Body of pancreas (tissue), 4 donors: ENCODE measurements around the gene OLFML2A. TPM values are rescaled to one million over a fixed set of nuclear protein-coding genes. Genes with fewer than 3 reads are reported as not detected.

Experiments
- ATAC-seq: fragments of 150-250 bp; one replicate; pipeline ENCODE4 v1.9.1; 2016
- DNase-seq, 4 donors: peaks; one replicate each; pipeline ENCODE4 v3.0.0-alpha.2; 2019
- H3K27ac ChIP-seq, 4 donors: fragments of 200-600 bp; sonication (generic); 1 replicate in 3 of 4; 2 replicates in 1 of 4; pipeline versions ENCODE4 v1.5.1 to v1.6.1; 2016 to 2019; ENCODE audit warnings: mild to moderate bottlenecking in 1 of 4, mixed read lengths in 1 of 4, moderate library complexity in 1 of 4
- H3K27me3 ChIP-seq, 2 donors: fragments of 200-600 bp; sonication (generic); one replicate each; pipeline ENCODE4 v1.6.0; 2016; ENCODE audit warnings: mild to moderate bottlenecking in 1 of 2
- H3K36me3 ChIP-seq, 2 donors: fragments of 200-600 bp; sonication (generic); replicated peaks in 1 of 2; 2 replicates each; pipeline ENCODE4 v1.5.1; 2016; ENCODE audit warnings: low read depth in 2 of 2; ENCODE audit not compliant: insufficient read depth in 1 of 2
- H3K4me1 ChIP-seq: fragments of 200-600 bp; sonication (generic); one replicate; pipeline ENCODE4 v1.6.0; 2016
- H3K4me3 ChIP-seq, 2 donors: fragments of 200-600 bp; sonication (generic); 1 replicate in 1 of 2; 2 replicates in 1 of 2; pipeline ENCODE4 v1.5.1; 2016 to 2019
- H3K9me3 ChIP-seq, 3 donors: fragments of 200-600 bp; sonication (generic); 1 replicate in 2 of 3; 2 replicates in 1 of 3; pipeline ENCODE4 v1.5.1; 2016
- CTCF ChIP-seq, 7 experiments: fragments of 450-650 bp in 4 of 7; fragments of 200-600 bp in 3 of 7; sonication (generic) in 3 of 7; IDR thresholded peaks; one replicate each; pipeline ENCODE4 v1.5.1; 2016 to 2019; ENCODE audit warnings: antibody characterized with exemption in 7 of 7
- POLR2A ChIP-seq, 3 donors: fragments of 450-650 bp; IDR thresholded peaks; one replicate each; pipeline ENCODE4 v1.6.1; 2016; ENCODE audit warnings: antibody characterized with exemption in 3 of 3, mild to moderate bottlenecking in 2 of 3
- WGBS, 2 donors: methylation state at CpG; one replicate each; pipeline ENCODE4 v1.1.5; 2017; 5-methylcytosine and 5-hydroxymethylcytosine counted together
- intact Hi-C: fragments of 100-400 bp; cut with DNase I; formaldehyde crosslinking; loops from one replicate; pipeline ENCODE4 v1.15.1; 2023
- total RNA-seq, 2 donors: library from RNA; depleted of rRNA; stranded (reverse); fragments of >200 nt; gene quantifications; one replicate each; pipeline ENCODE4 v1.1.0, GENCODE V29; 2016

Gene OLFML2A
- total RNA-seq, 2 donors from 2014 or later = 4.4 to 5.3 TPM

- H3K4me1 ChIP-seq = peaks cover 74% of the 10 kb centered on the region
- DNase-seq (peak; percentile 71 to 84 (median 76)), ATAC-seq (peak; percentile 57)
- peak overlapping the region; percentile 15 to 66 (median 44) for H3K27ac ChIP-seq
- H3K4me3 ChIP-seq = no peak overlapping the region
- no peaks in the 10 kb centered on the region for H3K9me3 ChIP-seq
- no peaks in the 10 kb centered on the region for H3K27me3 ChIP-seq
- H3K36me3 ChIP-seq = no peaks in the 10 kb centered on the region
- WGBS, 2 donors = 30 to 33% methylated on average over 8 to 10 of the region's 10 CpGs
- TF ChIP-seq CTCF (IDR thresholded peaks at IDR 0.05) (no peak), POLR2A (IDR thresholded peaks at IDR 0.05) (no peak)
- intact Hi-C loops = no loop called here
Measured at GRCh38 chr9:124797343-124798103, 20.6 kb downstream of the OLFML2A start.

- DNase-seq (peak; percentile 89 to 94 (median 93)), ATAC-seq (peak; percentile 89)
- no peaks in the 10 kb centered on the region for H3K36me3 ChIP-seq
- TF ChIP-seq POLR2A (IDR thresholded peaks at IDR 0.05) (peak in 2 of 3 donors; percentile 15 to 29), CTCF (IDR thresholded peaks at IDR 0.05) (peak; percentile 6 to 77 (median 54))
- no peaks in the 10 kb centered on the region for H3K9me3 ChIP-seq
- 38 to 39% methylated on average over 6 to 13 of the region's 13 CpGs for WGBS, 2 donors
- peaks cover 70% of the 10 kb centered on the region for H3K4me1 ChIP-seq
- H3K27me3 ChIP-seq = no peaks in the 10 kb centered on the region
- intact Hi-C loops = loop anchor here (5.0 kb wide), 1 partner anchor 43 kb away; no protein-coding TSS in a partner anchor
- H3K4me3 ChIP-seq = no peak overlapping the region
- H3K27ac ChIP-seq = peak overlapping the region; percentile 25 to 72 (median 59)
Measured at GRCh38 chr9:124799274-124800006, 22.5 kb downstream of the OLFML2A start.

- Histone ChIP-seq H3K27me3 (no peaks in the 10 kb centered on the region), H3K27ac (peak overlapping the region; percentile 9 to 72 (median 59)), H3K36me3 (no peaks in the 10 kb centered on the region), H3K4me1 (peaks cover 61% of the 10 kb centered on the region), H3K4me3 (no peak overlapping the region), H3K9me3 (no peaks in the 10 kb centered on the region)
- no peak for TF ChIP-seq CTCF (IDR thresholded peaks at IDR 0.05)
- no peak for TF ChIP-seq POLR2A (IDR thresholded peaks at IDR 0.05)
- WGBS, 2 donors = 32 to 33% methylated on average over 15 of the region's 15 CpGs
- intact Hi-C loops = loop anchor here (5.0 kb wide), 1 partner anchor 42 kb away; no protein-coding TSS in a partner anchor
- peak; percentile 44 to 68 (median 49) for DNase-seq
- ATAC-seq = peak; percentile 23
Measured at GRCh38 chr9:124800306-124801259, 23.6 kb downstream of the OLFML2A start.

GRCh38 chr9:124801356-124801755 lies 24.4 kb downstream of the OLFML2A start:
- ATAC-seq = no peak
- Histone ChIP-seq H3K4me1 (peaks cover 59% of the 10 kb centered on the region), H3K27me3 (no peaks in the 10 kb centered on the region), H3K36me3 (no peaks in the 10 kb centered on the region), H3K9me3 (no peaks in the 10 kb centered on the region), H3K4me3 (no peak overlapping the region), H3K27ac (no peak overlapping the region)
- no peak for DNase-seq
- intact Hi-C loops = loop anchor here (5.0 kb wide), 1 partner anchor 41 kb away; no protein-coding TSS in a partner anchor
- WGBS, 2 donors = 93 to 96% methylated on average over 6 of the region's 6 CpGs
- TF ChIP-seq POLR2A (IDR thresholded peaks at IDR 0.05) (no peak), CTCF (IDR thresholded peaks at IDR 0.05) (no peak)
